DMS53 treated with DMSO at 0.1 percent for 48 hours (cell line): Measurements from ENCODE around the gene CACNA2D4.

Experiments used
- DNase-seq: peaks from one replicate; lab custom pipeline; 2025; ENCODE audit not compliant: unreplicated experiment; lab: John Stamatoyannopoulos, UW

The CACNA2D4 gene

DNA sequence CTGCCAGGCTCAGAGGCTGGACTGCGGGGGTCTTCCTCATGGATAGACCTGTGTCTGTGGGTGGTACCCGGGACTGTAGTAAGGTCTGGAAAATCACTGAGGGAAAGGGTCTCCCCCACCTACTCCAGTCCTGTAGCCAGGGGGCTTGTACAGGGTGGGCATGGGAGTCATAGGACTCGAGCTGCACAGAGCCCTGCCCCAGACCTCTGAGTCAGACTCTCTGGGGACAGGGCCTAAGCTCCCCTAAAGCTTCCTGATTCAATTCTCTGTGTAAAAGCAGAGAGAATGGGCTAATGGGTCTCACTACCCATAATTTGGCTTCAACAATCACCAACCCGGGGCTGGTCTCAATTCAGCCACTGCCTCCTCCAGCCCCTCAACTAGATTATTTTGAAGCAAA is 71.0 kb downstream of the CACNA2D4 start:
- no peak for DNase-seq

DNA sequence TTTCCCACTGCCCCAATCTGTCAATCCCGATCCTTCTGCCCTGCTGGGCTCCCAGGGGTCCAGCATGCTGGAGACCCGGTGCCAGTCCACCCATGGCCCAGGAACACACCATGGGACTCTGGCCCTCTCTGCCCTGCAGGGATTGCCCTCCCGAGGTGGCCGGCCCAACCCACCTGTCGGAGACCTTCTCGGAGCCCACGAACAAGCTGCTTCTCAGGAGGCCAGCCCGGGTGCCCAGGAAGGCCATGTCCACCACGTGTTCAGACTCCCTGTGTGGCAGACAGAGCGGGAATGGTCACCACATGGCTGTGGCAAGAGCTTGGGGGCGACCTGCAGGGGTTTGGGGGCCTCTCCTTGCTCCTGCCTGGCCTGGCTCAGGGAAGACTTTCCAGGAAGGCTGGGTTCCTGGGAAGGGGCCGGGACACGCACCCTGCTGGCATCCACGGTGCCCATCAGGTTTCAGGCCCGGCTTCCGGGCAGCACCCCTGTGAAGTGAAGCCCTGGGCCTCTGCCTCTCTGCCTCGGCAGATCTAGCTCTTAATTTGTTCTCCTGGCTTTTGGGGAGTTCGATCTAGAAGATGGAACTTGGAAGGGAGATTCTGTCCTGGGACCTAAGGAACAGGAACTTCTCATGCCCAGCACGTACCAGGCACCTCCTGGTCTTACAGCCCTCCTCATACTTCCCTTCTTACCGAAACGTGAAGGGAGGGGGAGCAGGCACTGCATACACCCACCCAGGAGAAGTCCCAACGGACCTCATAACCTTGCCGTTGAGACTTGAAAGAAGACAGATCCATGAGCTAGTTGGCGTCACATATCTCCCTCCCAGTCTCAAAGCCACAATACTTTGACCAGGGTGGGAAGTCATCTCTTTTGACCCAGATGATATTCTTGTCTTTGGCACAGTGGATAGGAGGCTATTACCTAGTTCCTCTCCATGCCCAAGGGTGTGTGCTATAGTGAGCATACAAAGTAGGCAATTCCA is 71.7 kb downstream of the CACNA2D4 start:
- no peak for DNase-seq

GRCh38 chr12:1845886-1846285 is 72.6 kb downstream of the CACNA2D4 start:
- DNase-seq, result no peak

- no peak for DNase-seq
Observed at GRCh38 chr12:1845427-1845826, 73.0 kb downstream of the CACNA2D4 start.

GRCh38 chr12:1844661-1845409 is 73.6 kb downstream of the CACNA2D4 start:
- no peak for DNase-seq

- no peak for DNase-seq
Observed at GRCh38 chr12:1844223-1844622, 74.2 kb downstream of the CACNA2D4 start.

- no peak for DNase-seq
Observed at GRCh38 chr12:1843641-1844005, 74.8 kb downstream of the CACNA2D4 start.

DNA sequence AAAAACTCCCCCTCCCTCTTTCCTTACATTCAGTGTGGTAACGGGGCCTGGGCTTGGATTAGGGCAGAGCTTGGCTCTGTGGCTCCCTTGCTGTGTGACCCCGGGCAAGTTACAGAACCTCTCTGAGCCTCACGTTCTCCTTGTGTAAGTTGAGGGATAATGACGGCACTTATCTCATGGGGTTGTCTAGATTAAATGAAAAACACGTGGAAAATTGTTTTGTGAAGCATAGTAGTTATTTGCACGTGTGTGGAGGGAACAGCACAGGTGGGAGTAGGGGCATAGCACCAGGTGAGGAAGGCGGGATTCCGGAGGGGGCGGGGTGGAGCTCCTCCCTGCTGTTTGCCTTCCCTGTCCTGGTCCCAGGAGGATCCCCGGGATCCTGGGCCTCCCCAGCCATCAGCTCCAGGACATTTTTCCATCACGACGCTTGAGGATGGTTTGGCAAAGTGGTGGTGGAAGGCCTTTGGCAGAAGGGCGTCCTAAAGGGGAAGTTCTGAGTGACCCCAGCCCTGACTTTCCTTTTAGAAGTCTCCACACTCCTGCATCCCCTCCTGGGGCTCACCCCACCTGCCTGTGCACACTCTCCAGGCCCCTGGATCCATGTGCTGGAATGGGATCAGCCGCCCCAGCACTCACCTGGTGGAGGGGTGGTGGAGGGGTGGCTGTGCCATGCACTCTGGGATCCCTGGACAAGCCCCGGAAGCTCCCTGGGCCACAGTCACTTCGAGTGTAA is 75.4 kb downstream of the CACNA2D4 start:
- DNase-seq, result no peak

DNA sequence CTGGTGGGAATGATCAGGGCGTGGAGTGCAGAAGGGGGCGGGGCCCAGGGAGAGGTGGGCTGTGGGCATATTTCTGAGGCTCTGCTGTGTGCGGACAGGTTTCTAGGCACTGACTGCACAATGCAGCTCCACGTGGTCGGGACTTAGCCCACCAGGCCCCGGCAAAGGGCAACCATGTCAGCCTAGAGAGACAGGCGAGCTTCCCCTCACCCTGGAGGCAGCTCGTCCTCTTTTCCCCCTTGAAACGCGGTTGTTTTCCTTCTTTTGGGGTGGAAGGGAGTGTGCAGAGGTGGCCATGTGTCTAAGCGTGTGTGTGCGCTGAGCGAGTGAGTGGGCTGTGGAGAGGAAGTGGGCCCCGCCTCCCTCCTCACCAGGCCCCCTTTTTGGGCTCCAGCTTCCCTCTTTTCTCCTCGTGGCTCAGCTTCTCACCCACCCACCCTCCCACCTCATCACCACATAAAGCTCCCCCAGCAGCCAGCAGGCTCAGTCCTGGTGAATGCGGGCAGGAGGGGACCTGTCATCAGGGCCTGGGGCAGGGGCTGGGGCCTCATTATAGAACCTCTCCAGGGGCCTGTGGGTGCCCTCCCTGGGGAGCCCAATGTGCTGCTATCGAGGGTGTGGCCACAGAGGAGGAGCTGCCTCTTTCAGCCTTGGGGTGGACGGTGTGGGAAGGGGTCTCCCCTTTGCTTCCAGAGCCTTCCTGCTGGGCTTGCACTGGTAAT is 76.1 kb downstream of the CACNA2D4 start:
- DNase-seq, result no peak

DNA sequence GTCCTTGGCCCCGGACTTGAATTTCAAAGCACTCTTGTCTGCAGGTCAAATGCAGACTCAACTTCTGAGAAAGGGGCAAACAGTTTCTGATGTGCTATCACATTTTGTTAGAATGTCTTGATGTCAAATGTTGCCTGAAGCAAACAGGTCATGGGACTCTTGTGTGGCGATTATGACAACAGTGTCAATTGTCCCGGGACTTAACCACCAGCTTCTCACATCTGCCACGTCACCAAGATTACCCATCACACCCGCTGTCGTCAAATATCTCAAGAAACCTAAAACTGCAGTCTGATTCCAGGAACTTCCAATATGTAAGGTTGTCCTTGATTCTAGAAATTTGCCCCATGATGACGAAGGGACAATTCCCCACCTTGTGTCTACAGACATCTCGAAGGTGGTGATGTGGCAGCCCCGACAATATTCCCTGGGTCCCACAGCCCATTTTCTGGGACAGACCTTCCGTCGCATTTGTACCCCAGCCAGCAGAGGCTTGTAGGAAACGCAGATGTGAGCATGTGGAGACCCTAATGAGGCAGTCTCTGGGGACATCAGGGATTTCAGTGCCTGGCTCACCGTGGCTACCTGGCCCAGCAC is 76.8 kb downstream of the CACNA2D4 start:
- no peak for DNase-seq

DNA sequence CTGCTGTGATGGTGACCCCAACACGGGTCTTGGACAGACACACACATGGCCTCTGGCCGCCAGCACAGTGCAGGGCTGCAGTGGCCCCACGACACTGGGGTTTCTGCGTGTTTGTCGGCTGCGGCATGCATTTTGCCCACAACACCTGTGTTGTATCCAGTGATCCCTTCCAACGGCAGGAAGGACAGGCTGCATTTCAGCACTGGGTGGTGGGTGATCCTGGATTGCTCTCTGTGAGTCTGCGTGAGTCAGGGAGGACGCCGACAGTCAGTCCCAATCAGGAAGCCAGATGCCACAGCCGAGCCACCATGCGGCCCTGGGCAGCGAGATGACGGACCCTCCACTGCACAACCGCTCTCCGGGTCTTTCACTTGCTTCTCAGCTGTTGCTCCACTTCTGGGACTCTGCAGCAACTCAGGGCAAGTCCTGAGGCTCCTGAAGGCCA is 77.4 kb downstream of the CACNA2D4 start:
- DNase-seq, result no peak

DNA sequence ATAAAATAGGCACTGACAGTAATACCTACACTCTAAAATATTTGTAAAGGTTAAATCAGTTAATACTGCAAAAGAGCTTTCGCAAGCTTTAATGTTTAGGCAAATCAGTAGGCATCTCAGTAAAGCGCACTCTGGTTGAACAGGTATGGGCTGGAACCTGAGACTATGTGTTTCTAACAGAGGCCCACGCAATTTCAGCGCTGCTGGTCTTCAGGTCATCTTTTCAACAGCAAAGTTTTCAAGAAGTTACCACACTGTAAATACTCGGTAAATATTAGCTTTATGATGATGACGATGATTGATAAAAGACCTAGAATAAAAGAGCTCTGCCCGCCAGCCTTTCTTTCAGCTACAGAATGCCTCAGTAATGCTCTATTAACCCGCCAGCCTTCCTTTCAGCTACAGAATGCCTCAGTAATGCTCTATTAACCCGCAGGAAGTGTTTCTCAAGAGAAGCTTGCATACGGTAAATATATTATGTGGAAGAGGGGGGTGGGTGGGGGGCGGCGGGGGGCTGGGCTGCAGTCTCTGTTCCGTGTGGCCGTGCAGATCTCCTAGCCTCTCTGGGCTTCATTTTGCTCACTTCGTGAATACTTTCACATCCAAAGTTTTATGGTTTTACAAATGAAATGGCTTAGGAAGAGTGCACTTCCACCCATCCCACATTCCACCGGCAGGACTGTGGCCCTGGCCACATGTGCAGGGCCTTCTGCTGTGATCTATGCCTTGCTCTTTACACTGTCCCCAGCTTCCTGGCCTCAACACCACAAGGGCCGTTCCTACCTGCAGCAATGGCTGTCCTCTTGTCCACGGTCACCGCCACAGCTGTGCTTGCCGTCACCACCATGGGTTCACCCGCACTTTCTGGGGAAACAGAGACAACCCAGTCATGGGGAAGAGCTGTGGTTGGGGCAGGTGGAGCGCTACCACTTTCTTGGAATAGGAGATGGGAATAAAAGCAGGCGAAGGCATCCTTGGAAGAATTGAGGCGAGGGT is 78.2 kb downstream of the CACNA2D4 start:
- no peak for DNase-seq

DNA sequence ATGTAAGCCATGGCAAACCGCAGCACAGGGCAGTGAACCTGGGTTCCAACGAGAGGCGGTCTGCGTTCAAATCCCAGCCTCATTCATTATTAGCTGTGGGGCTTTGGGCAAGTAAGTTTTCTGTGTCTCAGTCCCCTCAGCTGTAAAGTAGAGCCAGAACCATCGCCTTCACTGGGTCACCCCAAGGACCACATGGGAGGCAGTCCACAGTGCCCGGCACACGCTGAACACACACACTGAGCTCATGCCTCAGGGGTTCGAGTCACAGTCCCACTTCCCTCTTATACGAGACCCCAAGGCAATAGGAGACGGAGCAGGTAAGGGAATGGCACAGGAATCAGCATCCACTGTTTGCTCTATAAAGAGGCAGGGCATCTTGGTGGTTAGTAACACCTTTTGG is 79.0 kb downstream of the CACNA2D4 start:
- DNase-seq, result no peak

DNA sequence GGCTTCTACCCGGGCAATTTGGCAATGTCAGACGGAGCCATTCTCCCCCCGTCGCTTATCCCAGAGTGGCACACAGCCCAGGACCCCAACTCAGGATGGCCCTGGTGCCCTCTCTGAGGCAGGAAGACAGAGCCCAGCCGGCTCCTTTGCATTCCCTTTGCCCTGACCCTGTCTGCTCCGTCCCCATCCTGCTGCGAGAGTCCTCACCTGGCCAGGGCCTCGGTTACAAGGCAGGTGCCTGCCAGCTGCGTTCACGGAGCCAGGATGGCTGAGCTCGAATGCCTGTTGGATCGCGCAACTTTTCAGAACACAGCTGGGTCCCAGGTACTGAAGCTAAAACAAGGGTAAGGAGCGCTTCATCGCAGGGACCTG is 79.5 kb downstream of the CACNA2D4 start:
- DNase-seq, result no peak

DNA sequence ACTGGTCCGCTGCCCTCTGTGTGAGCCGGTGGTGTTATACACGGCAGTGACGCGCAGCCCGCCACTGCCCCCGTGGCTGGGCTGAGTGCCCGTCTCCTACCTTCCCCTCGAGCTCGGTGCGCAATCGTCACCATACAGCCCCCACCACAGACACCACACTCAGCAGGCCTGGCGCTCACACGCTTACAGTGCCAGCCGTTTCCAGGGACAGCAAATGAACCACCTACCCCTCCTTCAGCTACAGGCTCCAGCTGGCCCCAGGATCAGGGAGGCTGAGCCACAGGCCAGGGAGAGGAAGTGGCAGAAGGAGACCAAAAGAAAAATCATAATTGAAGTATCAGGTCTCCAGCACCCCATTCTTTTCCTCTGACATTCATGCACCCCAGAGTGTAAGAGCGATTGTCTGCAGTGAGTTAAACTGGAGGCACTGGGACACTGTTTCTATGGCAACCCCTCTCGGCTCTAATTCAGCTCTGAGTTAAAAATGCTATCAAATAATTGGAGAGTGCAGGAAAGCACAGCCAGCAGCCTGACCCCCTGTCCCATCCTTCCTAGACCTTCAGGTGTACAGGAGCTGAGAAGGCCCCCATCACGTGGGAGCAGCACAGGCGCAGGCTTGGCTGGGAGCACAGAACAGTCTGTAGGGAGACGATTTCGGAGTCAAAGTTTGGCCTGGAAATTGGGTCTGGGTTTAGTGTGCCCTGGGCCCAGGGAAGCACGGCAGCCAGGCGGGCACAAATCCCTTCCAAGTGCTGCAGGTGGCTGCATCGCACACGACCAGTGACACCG is 80.1 kb downstream of the CACNA2D4 start:
- no peak for DNase-seq

DNA sequence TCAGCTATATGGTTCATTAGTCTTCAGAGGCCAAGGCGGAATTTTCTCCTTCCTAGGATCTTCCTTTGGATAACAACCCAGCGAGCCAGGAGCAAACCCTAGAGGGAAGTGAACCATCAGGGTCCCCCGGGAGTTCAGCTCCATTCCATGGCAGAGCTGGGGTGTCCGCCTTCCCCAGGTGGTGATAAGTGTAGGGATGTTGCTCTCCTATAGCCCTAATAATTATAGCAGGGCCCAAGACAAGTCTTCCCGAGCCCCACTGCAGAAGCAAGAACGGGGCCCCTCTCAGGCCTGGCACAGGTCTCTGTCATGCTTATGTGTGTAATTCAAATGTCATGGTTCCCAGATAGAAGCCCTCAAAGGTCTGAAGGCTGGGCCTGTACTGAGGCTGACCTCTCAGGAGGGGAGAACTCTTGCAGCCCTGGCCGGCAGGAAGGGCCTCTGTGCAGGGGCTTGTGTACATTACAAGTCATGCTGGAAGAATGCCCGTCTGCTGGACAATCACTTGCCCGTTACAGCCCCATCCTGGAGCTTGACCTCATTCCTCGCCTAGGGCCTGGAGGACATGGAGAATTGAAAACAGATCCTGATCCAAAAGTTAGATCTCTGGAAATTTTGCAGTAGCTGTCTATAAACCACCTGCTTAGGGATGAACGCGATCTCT is 80.8 kb downstream of the CACNA2D4 start:
- no peak for DNase-seq

DNA sequence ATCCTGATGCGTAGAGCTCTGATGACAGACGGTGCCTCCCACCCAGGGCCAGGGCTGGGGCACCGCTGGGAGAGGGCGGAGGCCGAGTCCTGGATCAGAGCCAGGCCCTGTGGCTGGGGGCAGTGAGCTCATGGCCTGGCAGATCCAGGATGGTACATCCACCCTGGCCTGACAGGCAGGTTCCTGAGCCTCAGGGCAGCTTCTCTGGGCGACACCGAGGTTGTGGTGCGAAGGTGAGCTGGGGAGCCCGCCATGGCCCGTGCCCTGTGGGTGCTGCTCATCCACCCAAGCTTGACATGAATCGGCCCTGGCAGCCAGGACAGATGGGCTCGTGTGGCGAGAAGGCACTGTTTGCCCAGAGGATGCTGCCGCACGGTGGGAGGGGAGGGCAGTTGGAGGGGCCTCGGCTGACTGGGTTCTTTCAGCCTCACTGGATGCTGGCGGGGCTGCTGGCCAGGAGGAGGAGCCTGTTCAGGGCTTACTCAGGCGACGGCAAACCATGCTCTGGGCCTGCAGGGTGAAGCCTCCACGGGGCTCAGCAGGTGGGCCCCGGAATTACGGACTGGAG is 81.5 kb downstream of the CACNA2D4 start:
- no peak for DNase-seq
